GM19043 (cell line): ENCODE measurements around the gene SKOR1.

Experiments
- ATAC-seq: cut with Tn5 transposase; IDR thresholded peaks from one replicate; pipeline ENCODE4 v1.9.1; 2021; ENCODE audit warnings: low read depth; ENCODE audit not compliant: unreplicated experiment

SKOR1 gene

GRCh38 chr15:67813104-67813634 lies 12.1 kb upstream of the SKOR1 start:
- ATAC-seq, result no peak

GRCh38 chr15:67815036-67815592 lies 10.2 kb upstream of the SKOR1 start:
- ATAC-seq, result no peak

GRCh38 chr15:67816668-67817067 lies 8.6 kb upstream of the SKOR1 start:
- ATAC-seq, result no peak

- no peak for ATAC-seq
These were observed 6.8 kb upstream of the SKOR1 start for GRCh38 chr15:67818464-67818863.

GRCh38 chr15:67819636-67820035 lies 5.7 kb upstream of the SKOR1 start:
- ATAC-seq, result no peak

- ATAC-seq, result no peak
These were observed 5.0 kb upstream of the SKOR1 start for GRCh38 chr15:67820122-67820991.

- no peak for ATAC-seq
These were observed 4.1 kb upstream of the SKOR1 start for GRCh38 chr15:67820992-67821783.

GRCh38 chr15:67821784-67822440 lies 3.4 kb upstream of the SKOR1 start:
- no peak for ATAC-seq

GRCh38 chr15:67822537-67823313 lies 2.6 kb upstream of the SKOR1 start:
- ATAC-seq, result no peak

- no peak for ATAC-seq
These were observed 1.8 kb upstream of the SKOR1 start for GRCh38 chr15:67823314-67824196.

GRCh38 chr15:67824197-67824968 lies 926 bp upstream of the SKOR1 start:
- ATAC-seq, result no peak

GRCh38 chr15:67825881-67826716 lies 790 bp downstream of the SKOR1 start:
- ATAC-seq, result no peak

GRCh38 chr15:67826717-67827561 lies 1.6 kb downstream of the SKOR1 start:
- ATAC-seq, result no peak

- no peak for ATAC-seq
These were observed 2.4 kb downstream of the SKOR1 start for GRCh38 chr15:67827562-67828277.

- no peak for ATAC-seq
These were observed 3.1 kb downstream of the SKOR1 start for GRCh38 chr15:67828278-67828968.
